Caco-2 (cell line): Measurements from ENCODE around the gene TMEM19. TPM values are rescaled to one million over a fixed set of nuclear protein-coding genes. Genes with fewer than 3 reads are reported as not detected.

Experiments
- BruUV-seq: library from RNA; stranded (reverse); fragments of 400-500 nt; replicated peaks from 2 replicates; lab custom pipeline; 2021; lab: Mats Ljungman, UMichigan
- CTCF ChIA-PET: fragments of 300-600 bp; sonication (Branson Sonifier 250); formaldehyde crosslinking; loops from one replicate; lab custom pipeline; 2022; ENCODE audit warnings: antibody characterized with exemption; lab: Charles Lee
- POLR2A ChIA-PET: fragments of 300-600 bp; sonication (Branson Sonifier 250); formaldehyde crosslinking; loops from one replicate; lab custom pipeline; 2022; ENCODE audit warnings: antibody characterized with exemption; lab: Charles Lee
- DNase-seq, 2 experiments: peaks; one replicate each; pipeline versions ENCODE4 v3.0.0 to v3.0.0-alpha.2; 2020 to 2022
- H3K27me3 ChIP-seq: replicated peaks from 2 replicates; pipeline ENCODE4 v1.6.0; 2011; ENCODE audit warnings: low read length; ENCODE audit not compliant: control insufficient read depth, insufficient read depth
- H3K36me3 ChIP-seq: 2 replicates; pipeline ENCODE4 v1.5.1; 2011; ENCODE audit warnings: low read length; ENCODE audit not compliant: control insufficient read depth, insufficient read depth
- H3K4me1 ChIP-seq: fragments of 250-450 bp; sonication (Bioruptor Pico); 2 replicates; pipeline ENCODE4 v1.5.1; 2020; ENCODE audit warnings: mild to moderate bottlenecking
- H3K4me3 ChIP-seq: 2 replicates; pipeline ENCODE4 v1.5.1; 2011; ENCODE audit warnings: low read depth, mild to moderate bottlenecking, control low read depth, low read length
- H3K9me3 ChIP-seq: fragments of 250-450 bp; sonication (Bioruptor Pico); 2 replicates; pipeline ENCODE4 v1.5.1; 2020; ENCODE audit warnings: mild to moderate bottlenecking, moderate library complexity
- H3K27ac Mint-ChIP-seq: one replicate; pipeline ENCODE4 v1.8.0; 2022; ENCODE audit warnings: mixed read lengths; ENCODE audit not compliant: unreplicated experiment
- H3K27me3 Mint-ChIP-seq: one replicate; pipeline ENCODE4 v1.8.0; 2022; ENCODE audit warnings: mixed read lengths; ENCODE audit not compliant: insufficient read depth, unreplicated experiment
- H3K36me3 Mint-ChIP-seq: one replicate; pipeline ENCODE4 v1.8.0; 2022; ENCODE audit warnings: mild to moderate bottlenecking, mixed read lengths; ENCODE audit not compliant: insufficient read depth, unreplicated experiment
- H3K4me1 Mint-ChIP-seq: one replicate; pipeline ENCODE4 v1.8.0; 2022; ENCODE audit warnings: low read depth, mixed read lengths; ENCODE audit not compliant: unreplicated experiment
- H3K4me3 Mint-ChIP-seq: one replicate; pipeline ENCODE4 v1.8.0; 2022; ENCODE audit warnings: mild to moderate bottlenecking, moderate library complexity, mixed read lengths; ENCODE audit not compliant: unreplicated experiment
- H3K9me3 Mint-ChIP-seq: one replicate; pipeline ENCODE4 v1.8.0; 2022; ENCODE audit warnings: mixed read lengths; ENCODE audit not compliant: unreplicated experiment
- CTCF ChIP-seq, 2 experiments: fragments of 200-600 bp in 1 of 2; IDR thresholded peaks; 1 replicate in 1 of 2; 2 replicates in 1 of 2; pipeline versions ENCODE4 v1.5.1 to v1.8.0; 2011 to 2022; ENCODE audit warnings: antibody characterized with exemption in 1 of 2, control low read depth in 1 of 2, inconsistent platforms in 1 of 2, low read depth in 1 of 2, low read length in 1 of 2, mild to moderate bottlenecking in 1 of 2, moderate library complexity in 1 of 2; ENCODE audit not compliant: insufficient read depth in 1 of 2, severe bottlenecking in 1 of 2, unreplicated experiment in 1 of 2
- intact Hi-C: fragments of 100-400 bp; cut with micrococcal nuclease; formaldehyde crosslinking; loops from one replicate; pipeline ENCODE4 v1.10.0; 2022; ENCODE audit not compliant: unreplicated experiment
- total RNA-seq: library from RNA; stranded (reverse); gene quantifications from 2 replicates; pipeline ENCODE4 v1.2.3, GENCODE V29; 2022

The TMEM19 gene
- total RNA-seq, 1 experiment from 2014 or later: 24.2 TPM

- POLR2A ChIA-PET: no interaction called here
- 0 out of 2 replicates have a peak, but pooled peaks cover 4% of the 10 kb centered on the region for H3K9me3 ChIP-seq
- no peaks in the 10 kb centered on the region for H3K27me3 ChIP-seq
- DNase-seq: no peak
- no peak overlapping the region for H3K4me3 Mint-ChIP-seq
- TF ChIP-seq CTCF (IDR thresholded peaks at IDR 0.05; ENCODE audit: insufficient read depth in 1 of 2, low read depth in 1 of 2, low read length in 1 of 2, severe bottlenecking in 1 of 2, unreplicated experiment in 1 of 2): no peak
- no peak overlapping the region for H3K27ac Mint-ChIP-seq
- H3K27me3 Mint-ChIP-seq: no peaks in the 10 kb centered on the region
- no peak overlapping the region for H3K4me3 ChIP-seq
- BruUV-seq: no TSS peak
- no peaks in the 10 kb centered on the region for H3K4me1 ChIP-seq
- CTCF ChIA-PET: no interaction called here
- H3K36me3 ChIP-seq: no peaks in the 10 kb centered on the region
- H3K4me1 Mint-ChIP-seq: peaks cover 6% of the 10 kb centered on the region
- intact Hi-C loops: no loop called here
- H3K9me3 Mint-ChIP-seq: no peaks in the 10 kb centered on the region
- H3K36me3 Mint-ChIP-seq: no peaks in the 10 kb centered on the region
These were observed 40.7 kb downstream of the TMEM19 start for GRCh38 chr12:71726548-71726947.

GRCh38 chr12:71727958-71728357 lies 42.1 kb downstream of the TMEM19 start:
- Histone ChIP-seq H3K4me1 (no peaks in the 10 kb centered on the region), H3K9me3 (0 out of 2 replicates have a peak, but pooled peaks cover 4% of the 10 kb centered on the region), H3K27me3 (no peaks in the 10 kb centered on the region), H3K4me3 (no peak overlapping the region), H3K36me3 (no peaks in the 10 kb centered on the region)
- ChIA-PET POLR2A (no interaction called here), CTCF (interaction anchor here (0.6 kb wide), 1 partner anchor 149 kb away, joined by 4 read pairs; no protein-coding TSS in a partner anchor)
- Mint-ChIP-seq H3K27me3 (no peaks in the 10 kb centered on the region), H3K36me3 (no peaks in the 10 kb centered on the region), H3K27ac (no peak overlapping the region), H3K9me3 (no peaks in the 10 kb centered on the region), H3K4me3 (no peak overlapping the region), H3K4me1 (peaks cover 6% of the 10 kb centered on the region)
- no peak for TF ChIP-seq CTCF (IDR thresholded peaks at IDR 0.05; ENCODE audit: insufficient read depth in 1 of 2, low read depth in 1 of 2, low read length in 1 of 2, severe bottlenecking in 1 of 2, unreplicated experiment in 1 of 2)
- intact Hi-C loops: no loop called here
- no peak for DNase-seq
- BruUV-seq: no TSS peak

- H3K4me3 ChIP-seq: no peak overlapping the region
- no peaks in the 10 kb centered on the region for H3K4me1 ChIP-seq
- Mint-ChIP-seq H3K27ac (no peak overlapping the region), H3K4me1 (peaks cover 6% of the 10 kb centered on the region), H3K27me3 (no peaks in the 10 kb centered on the region), H3K36me3 (no peaks in the 10 kb centered on the region), H3K9me3 (no peaks in the 10 kb centered on the region), H3K4me3 (no peak overlapping the region)
- no TSS peak for BruUV-seq
- ChIA-PET POLR2A (no interaction called here), CTCF (interaction anchor here (0.9 kb wide), 1 partner anchor 16 kb away, joined by 3 read pairs; no protein-coding TSS in a partner anchor)
- H3K36me3 ChIP-seq: no peaks in the 10 kb centered on the region
- TF ChIP-seq CTCF (IDR thresholded peaks at IDR 0.05; ENCODE audit: insufficient read depth in 1 of 2, low read depth in 1 of 2, low read length in 1 of 2, severe bottlenecking in 1 of 2, unreplicated experiment in 1 of 2): no peak
- no peaks in the 10 kb centered on the region for H3K9me3 ChIP-seq
- intact Hi-C loops: no loop called here
- DNase-seq: no peak
- no peaks in the 10 kb centered on the region for H3K27me3 ChIP-seq
These were observed 45.1 kb downstream of the TMEM19 start for GRCh38 chr12:71730936-71731335.
